Upper lobe of left lung (tissue), 6 donors: ENCODE measurements around the gene RAB40B. TPM values are rescaled to one million over a fixed set of nuclear protein-coding genes. Genes with fewer than 3 reads are reported as not detected.
"Not testable (repeated sequence)": the region's sequence is repeated elsewhere in the genome, so short reads cannot be mapped to it uniquely, and the experiment has no call there.

Source experiments
- ATAC-seq, 2 donors: fragments of 200-7000 bp; cut with Tn5 transposase; one replicate each; pipeline ENCODE4 v1.9.1; 2022; ENCODE audit warnings: mild to moderate bottlenecking in 2 of 2, moderate library complexity in 2 of 2; ENCODE audit not compliant: low FRiP score in 2 of 2
- DNase-seq, 2 donors: peaks; one replicate each; pipeline ENCODE4 v3.0.0-alpha.2; 2019 to 2020
- H3K27ac ChIP-seq, 4 donors: fragments of 200-600 bp; sonication (generic); one replicate each; pipeline ENCODE4 v1.5.1; 2016 to 2019
- H3K27me3 ChIP-seq, 4 donors: fragments of 200-600 bp; sonication (generic); one replicate each; pipeline ENCODE4 v1.5.1; 2017 to 2019
- H3K36me3 ChIP-seq, 4 donors: fragments of 200-600 bp; sonication (generic); one replicate each; pipeline ENCODE4 v1.5.1; 2016 to 2019
- H3K4me1 ChIP-seq, 4 donors: fragments of 200-600 bp; sonication (generic); one replicate each; pipeline ENCODE4 v1.5.1; 2018 to 2019
- H3K4me3 ChIP-seq, 4 donors: fragments of 200-600 bp; sonication (generic); one replicate each; pipeline ENCODE4 v1.5.1; 2017 to 2019; ENCODE audit warnings: mild to moderate bottlenecking in 2 of 4, moderate library complexity in 1 of 4
- H3K9me3 ChIP-seq, 4 donors: fragments of 200-600 bp; sonication (generic); one replicate each; pipeline ENCODE4 v1.5.1; 2018 to 2019
- EP300 ChIP-seq, 4 donors: sonication (generic); formaldehyde crosslinking; IDR thresholded peaks; one replicate each; pipeline ENCODE4 v1.5.1; 2017; ENCODE audit warnings: antibody characterized with exemption in 4 of 4, control low read depth in 2 of 4
- POLR2A ChIP-seq, 4 donors: fragments of 450-650 bp; IDR thresholded peaks; one replicate each; pipeline ENCODE4 v1.5.1; 2016 to 2017; ENCODE audit warnings: antibody characterized with exemption in 4 of 4, mild to moderate bottlenecking in 2 of 4
- POLR2AphosphoS5 ChIP-seq, 2 donors: sonication (generic); formaldehyde crosslinking; IDR thresholded peaks; one replicate each; pipeline ENCODE4 v1.5.1; 2017; ENCODE audit warnings: antibody characterized with exemption in 2 of 2
- WGBS, 2 donors: methylation state at CpG; one replicate each; pipeline ENCODE4 v1.1.5; 2017 to 2018; 5-methylcytosine and 5-hydroxymethylcytosine counted together
- total RNA-seq, 6 donors: library from RNA; depleted of rRNA in 4 of 6; stranded (reverse); fragments of >200 nt in 4 of 6; gene quantifications; one replicate each; pipeline versions ENCODE4 v1.1.0 to v1.2.1, GENCODE V29; 2016 to 2021
- TF ChIP-seq, protein P1 (sequence below), 6 experiments: fragments of 450-650 bp in 4 of 6; fragments of 200-600 bp in 2 of 6; sonication (generic) in 2 of 6; IDR thresholded peaks; one replicate each; pipeline ENCODE4 v1.5.1; 2016 to 2019; ENCODE audit warnings: antibody characterized with exemption in 6 of 6
- donor health status: DM: no; HTN: no; CAD: no; lungs with moderate emphysema.
- donor health status: DM: no; HTN: yes; CAD: no; lungs with severe emphysema.

RAB40B gene
- total RNA-seq, 6 donors from 2014 or later = 7.8 to 23.7 (median 11.4) TPM

DNA sequence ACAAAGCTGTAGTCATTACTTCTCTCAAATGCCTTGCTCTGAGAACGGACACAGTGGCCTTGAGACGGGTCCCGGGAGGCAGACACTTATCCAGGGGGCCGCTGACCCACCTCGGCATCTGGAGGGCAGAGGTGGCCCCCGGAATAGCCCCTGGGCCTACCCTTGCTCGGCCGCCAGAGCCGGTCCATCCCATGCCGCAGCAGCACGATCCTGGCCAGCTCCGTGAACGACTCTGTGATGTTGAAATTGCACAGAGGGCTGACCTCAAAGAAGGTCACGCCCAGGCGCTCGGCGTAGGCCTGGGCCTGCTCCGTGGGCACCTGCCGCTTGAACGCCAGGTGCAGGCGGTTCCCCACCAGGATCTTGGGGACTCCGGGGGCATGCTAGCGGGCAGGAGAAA, 40.2 kb downstream of the RAB40B start:
- 96 to 98% methylated on average over 11 to 18 of the region's 23 CpGs for WGBS, 2 donors
- H3K27ac ChIP-seq = no peak overlapping the region
- no peaks in the 10 kb centered on the region for H3K9me3 ChIP-seq
- ATAC-seq (no peak), DNase-seq (no peak)
- H3K36me3 ChIP-seq = peaks cover 0 to 22% (median 6%) of the 10 kb centered on the region in 4 donors
- no peak overlapping the region for H3K4me3 ChIP-seq
- no peaks in the 10 kb centered on the region for H3K27me3 ChIP-seq
- H3K4me1 ChIP-seq = no peaks in the 10 kb centered on the region
- TF ChIP-seq POLR2AphosphoS5 (IDR thresholded peaks at IDR 0.05) = no peak
- TF ChIP-seq, protein P1, sequence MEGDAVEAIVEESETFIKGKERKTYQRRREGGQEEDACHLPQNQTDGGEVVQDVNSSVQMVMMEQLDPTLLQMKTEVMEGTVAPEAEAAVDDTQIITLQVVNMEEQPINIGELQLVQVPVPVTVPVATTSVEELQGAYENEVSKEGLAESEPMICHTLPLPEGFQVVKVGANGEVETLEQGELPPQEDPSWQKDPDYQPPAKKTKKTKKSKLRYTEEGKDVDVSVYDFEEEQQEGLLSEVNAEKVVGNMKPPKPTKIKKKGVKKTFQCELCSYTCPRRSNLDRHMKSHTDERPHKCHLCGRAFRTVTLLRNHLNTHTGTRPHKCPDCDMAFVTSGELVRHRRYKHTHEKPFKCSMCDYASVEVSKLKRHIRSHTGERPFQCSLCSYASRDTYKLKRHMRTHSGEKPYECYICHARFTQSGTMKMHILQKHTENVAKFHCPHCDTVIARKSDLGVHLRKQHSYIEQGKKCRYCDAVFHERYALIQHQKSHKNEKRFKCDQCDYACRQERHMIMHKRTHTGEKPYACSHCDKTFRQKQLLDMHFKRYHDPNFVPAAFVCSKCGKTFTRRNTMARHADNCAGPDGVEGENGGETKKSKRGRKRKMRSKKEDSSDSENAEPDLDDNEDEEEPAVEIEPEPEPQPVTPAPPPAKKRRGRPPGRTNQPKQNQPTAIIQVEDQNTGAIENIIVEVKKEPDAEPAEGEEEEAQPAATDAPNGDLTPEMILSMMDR (IDR thresholded peaks at IDR 0.05) = no peak
- TF ChIP-seq POLR2A (IDR thresholded peaks at IDR 0.05) = no peak
- no peak for TF ChIP-seq EP300 (IDR thresholded peaks at IDR 0.05)

DNA sequence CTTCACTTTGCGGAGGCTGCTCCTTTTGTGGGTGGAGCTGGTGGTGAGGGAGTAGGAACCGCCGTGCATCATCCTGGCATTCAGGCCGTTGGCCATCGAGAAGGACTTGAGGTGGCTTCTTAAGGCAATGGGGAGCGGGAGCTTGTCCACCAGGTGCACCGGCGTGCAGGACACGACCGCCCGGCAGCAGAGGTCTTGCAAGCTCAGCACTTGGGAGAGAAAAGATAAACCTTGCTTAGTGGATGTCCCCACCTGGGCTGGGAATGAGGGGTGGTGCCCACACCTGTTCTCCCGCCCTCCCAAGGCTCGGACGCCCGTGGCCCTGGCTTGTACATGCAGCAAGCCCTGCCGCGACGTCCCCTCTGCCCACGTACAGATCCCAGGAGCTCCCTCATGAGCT, 40.6 kb downstream of the RAB40B start:
- peak in 1 of 2 donors; percentile 79 for DNase-seq
- 95 to 97% methylated on average over 19 of the region's 19 CpGs for WGBS, 2 donors

DNA sequence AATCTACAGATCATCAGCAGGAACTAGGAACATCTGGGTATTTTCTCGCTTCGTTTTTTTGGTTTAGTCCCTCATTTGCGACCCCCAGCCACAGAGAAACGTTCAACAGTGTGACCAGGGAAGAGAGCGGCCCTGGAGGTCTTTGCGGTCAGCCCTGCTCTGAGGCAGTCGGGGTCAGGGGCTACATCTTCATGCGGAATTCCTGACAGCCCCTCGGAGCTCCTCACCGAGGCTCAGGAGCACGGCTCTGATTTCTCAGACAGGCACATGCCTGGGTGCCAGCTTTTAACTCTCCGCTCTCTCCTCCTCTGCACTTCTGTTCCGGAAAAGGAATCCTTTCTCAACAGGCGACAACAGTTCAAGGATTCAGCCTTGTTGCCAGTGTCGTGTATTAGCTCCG, 42.2 kb downstream of the RAB40B start:
- Histone ChIP-seq H3K4me3 (no peak overlapping the region), H3K27ac (no peak overlapping the region), H3K9me3 (no peaks in the 10 kb centered on the region), H3K36me3 (peaks cover 0 to 22% (median 3%) of the 10 kb centered on the region in 4 donors), H3K4me1 (no peaks in the 10 kb centered on the region), H3K27me3 (no peaks in the 10 kb centered on the region)
- DNase-seq (no peak), ATAC-seq (no peak)
- 92 to 93% methylated on average over 16 of the region's 16 CpGs for WGBS, 2 donors
- no peak for TF ChIP-seq EP300 (IDR thresholded peaks at IDR 0.05)
- TF ChIP-seq, protein P1 (IDR thresholded peaks at IDR 0.05) = no peak
- no peak for TF ChIP-seq POLR2A (IDR thresholded peaks at IDR 0.05)
- no peak for TF ChIP-seq POLR2AphosphoS5 (IDR thresholded peaks at IDR 0.05)

More for the DNA sequence above, 40.6 kb downstream of the RAB40B start:
- Histone ChIP-seq H3K27ac (no peak overlapping the region), H3K4me3 (no peak overlapping the region), H3K36me3 (peaks cover 0 to 22% (median 6%) of the 10 kb centered on the region in 4 donors), H3K4me1 (no peaks in the 10 kb centered on the region), H3K9me3 (no peaks in the 10 kb centered on the region), H3K27me3 (no peaks in the 10 kb centered on the region)
- ATAC-seq = no peak
- TF ChIP-seq POLR2A (IDR thresholded peaks at IDR 0.05) (no peak), EP300 (IDR thresholded peaks at IDR 0.05) (no peak), POLR2AphosphoS5 (IDR thresholded peaks at IDR 0.05) (no peak)
- TF ChIP-seq, protein P1 (IDR thresholded peaks at IDR 0.05) = no peak

DNA sequence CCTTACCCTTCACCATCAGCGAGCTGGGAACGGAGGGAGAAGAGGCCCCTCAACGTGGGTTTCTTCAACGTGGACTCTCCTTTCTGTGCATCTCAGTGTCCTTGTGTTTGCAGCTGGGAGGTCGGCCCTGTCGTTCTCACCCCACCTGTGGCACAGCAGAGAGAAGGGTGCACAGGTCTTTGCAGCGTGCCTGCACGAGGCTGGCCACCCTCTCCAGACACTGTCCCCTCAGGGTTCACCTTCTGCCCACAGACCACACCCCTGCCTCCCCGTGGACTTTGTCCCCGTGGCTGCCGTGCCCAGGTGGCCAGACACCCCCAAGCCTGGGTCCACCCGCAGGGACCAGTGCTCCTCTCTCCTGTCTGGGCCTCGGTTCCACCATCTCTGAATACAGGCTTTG, 43.0 kb downstream of the RAB40B start:
- no peak for DNase-seq
- peak overlapping the region in 2 of 4 donors; percentile 3 to 17 for H3K27ac ChIP-seq
- ATAC-seq = peak in 1 of 2 donors; percentile 15
- WGBS, 2 donors = 78 to 82% methylated on average over 13 of the region's 13 CpGs
- no peaks in the 10 kb centered on the region for H3K4me1 ChIP-seq
- H3K9me3 ChIP-seq = no peaks in the 10 kb centered on the region
- H3K36me3 ChIP-seq = peaks cover 0 to 22% (median 3%) of the 10 kb centered on the region in 4 donors
- no peak overlapping the region for H3K4me3 ChIP-seq
- H3K27me3 ChIP-seq = no peaks in the 10 kb centered on the region
- TF ChIP-seq POLR2A (IDR thresholded peaks at IDR 0.05) (peak in 1 of 4 donors; percentile 26), EP300 (IDR thresholded peaks at IDR 0.05) (no peak), POLR2AphosphoS5 (IDR thresholded peaks at IDR 0.05) (no peak)
- TF ChIP-seq, protein P1 (IDR thresholded peaks at IDR 0.05) = no peak

DNA sequence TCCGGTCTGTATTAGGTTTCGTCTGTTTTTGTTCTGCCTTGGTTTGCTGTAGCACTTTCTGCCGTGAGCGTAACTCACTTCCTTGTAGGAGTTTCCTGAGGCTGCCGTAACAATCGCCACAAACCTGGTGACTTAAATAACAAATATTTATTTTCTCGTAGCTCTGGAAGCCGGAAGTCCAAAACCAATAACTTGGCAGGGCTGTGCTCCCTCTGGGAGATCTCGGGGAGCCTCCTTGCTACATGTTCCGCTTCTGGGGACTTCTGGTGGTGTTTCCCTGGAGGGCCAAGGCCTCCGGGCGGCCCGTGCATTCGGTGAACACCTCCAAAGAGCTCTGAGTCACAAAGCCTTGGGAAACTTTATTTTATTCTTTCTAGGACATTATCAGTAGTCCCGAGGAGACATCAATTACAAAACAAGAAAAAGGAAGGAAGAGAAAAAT, 43.4 kb downstream of the RAB40B start:
- 57 to 60% methylated on average over 12 to 15 of the region's 15 CpGs for WGBS, 2 donors
- ATAC-seq = peak in 1 of 2 donors; percentile 27
- Histone ChIP-seq H3K27ac (peak overlapping the region in 3 of 4 donors; percentile 3 to 22 (median 17)), H3K36me3 (peaks cover 0 to 22% (median 3%) of the 10 kb centered on the region in 4 donors), H3K4me1 (no peaks in the 10 kb centered on the region), H3K4me3 (no peak overlapping the region), H3K9me3 (no peaks in the 10 kb centered on the region), H3K27me3 (no peaks in the 10 kb centered on the region)
- TF ChIP-seq EP300 (IDR thresholded peaks at IDR 0.05) = no peak
- TF ChIP-seq, protein P1 (IDR thresholded peaks at IDR 0.05) = no peak
- no peak for TF ChIP-seq POLR2A (IDR thresholded peaks at IDR 0.05)
- no peak for TF ChIP-seq POLR2AphosphoS5 (IDR thresholded peaks at IDR 0.05)
- no peak for DNase-seq

DNA sequence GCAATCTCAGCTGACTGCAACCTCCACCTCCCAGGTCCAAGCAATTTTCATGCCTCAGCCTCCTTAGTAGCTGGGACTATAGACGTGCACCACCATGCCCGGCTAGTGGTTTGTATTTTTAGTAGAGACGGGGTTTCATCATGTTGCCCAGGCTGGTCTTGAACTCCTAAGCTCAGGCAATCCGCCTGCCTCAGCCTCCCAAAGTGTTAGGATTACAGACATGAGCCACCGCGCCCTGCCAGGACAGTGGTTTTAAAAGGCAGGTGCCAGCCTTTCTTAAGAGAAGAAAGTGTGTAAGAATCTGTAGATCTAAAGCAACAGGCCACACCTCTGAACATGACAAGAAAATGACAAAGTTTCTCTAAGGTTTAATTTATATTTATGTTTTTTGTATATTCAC, 43.9 kb downstream of the RAB40B start:
- Histone ChIP-seq H3K27ac (peak overlapping the region in 3 of 4 donors; percentile 3 to 22 (median 17)), H3K36me3 (peaks cover 0 to 22% (median 3%) of the 10 kb centered on the region in 4 donors)
- DNase-seq, H3K27me3 ChIP-seq, H3K4me3 ChIP-seq, ATAC-seq, H3K4me1 ChIP-seq, H3K9me3 ChIP-seq: not testable (repeated sequence)
- 76 to 92% methylated on average over 6 of the region's 6 CpGs for WGBS, 2 donors
